WTC11 (cell line): ENCODE results near the gene XRCC4.

ENCODE experiments used
- ATF3 ChIP-seq: sonication (generic); formaldehyde crosslinking; conservative IDR thresholded peaks from 2 replicates; pipeline ENCODE4 v1.8.1; 2022; ENCODE audit warnings: mild to moderate bottlenecking, missing genetic modification reagents
- MAX ChIP-seq: sonication (generic); formaldehyde crosslinking; IDR thresholded peaks from 2 replicates; pipeline ENCODE4 v1.8.0; 2022; ENCODE audit warnings: mild to moderate bottlenecking, missing genetic modification reagents
- TEAD1 ChIP-seq: sonication (generic); formaldehyde crosslinking; IDR thresholded peaks from 2 replicates; pipeline ENCODE4 v1.8.0; 2022; ENCODE audit warnings: mild to moderate bottlenecking, missing genetic modification reagents
- ZBTB21 ChIP-seq: sonication (generic); formaldehyde crosslinking; IDR thresholded peaks from 2 replicates; pipeline ENCODE4 v1.8.1; 2023; ENCODE audit warnings: mild to moderate bottlenecking, missing genetic modification reagents, borderline replicate concordance
- TF ChIP-seq, protein P1 (sequence below): sonication (generic); formaldehyde crosslinking; IDR thresholded peaks from 2 replicates; pipeline ENCODE4 v1.8.1; 2022; ENCODE audit warnings: low read depth, mild to moderate bottlenecking, moderate library complexity, missing genetic modification reagents, borderline replicate concordance
- TF ChIP-seq, protein P2 (sequence below): sonication (generic); formaldehyde crosslinking; IDR thresholded peaks from 2 replicates; pipeline ENCODE4 v1.8.1; 2023; ENCODE audit warnings: mild to moderate bottlenecking, moderate library complexity, missing genetic modification reagents

GRCh38 chr5:83374547-83374946 lies 297.2 kb downstream of the XRCC4 start:
- no peak for TF ChIP-seq ZBTB21 (CRISPR knock-in tag)
- TF ChIP-seq, protein P1, sequence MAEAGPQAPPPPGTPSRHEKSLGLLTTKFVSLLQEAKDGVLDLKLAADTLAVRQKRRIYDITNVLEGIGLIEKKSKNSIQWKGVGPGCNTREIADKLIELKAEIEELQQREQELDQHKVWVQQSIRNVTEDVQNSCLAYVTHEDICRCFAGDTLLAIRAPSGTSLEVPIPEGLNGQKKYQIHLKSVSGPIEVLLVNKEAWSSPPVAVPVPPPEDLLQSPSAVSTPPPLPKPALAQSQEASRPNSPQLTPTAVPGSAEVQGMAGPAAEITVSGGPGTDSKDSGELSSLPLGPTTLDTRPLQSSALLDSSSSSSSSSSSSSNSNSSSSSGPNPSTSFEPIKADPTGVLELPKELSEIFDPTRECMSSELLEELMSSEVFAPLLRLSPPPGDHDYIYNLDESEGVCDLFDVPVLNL (CRISPR knock-in tag), result no peak
- no peak for TF ChIP-seq MAX
- TF ChIP-seq ATF3 (CRISPR knock-in tag), result no peak
- TF ChIP-seq TEAD1, result no peak
- TF ChIP-seq, protein P2, sequence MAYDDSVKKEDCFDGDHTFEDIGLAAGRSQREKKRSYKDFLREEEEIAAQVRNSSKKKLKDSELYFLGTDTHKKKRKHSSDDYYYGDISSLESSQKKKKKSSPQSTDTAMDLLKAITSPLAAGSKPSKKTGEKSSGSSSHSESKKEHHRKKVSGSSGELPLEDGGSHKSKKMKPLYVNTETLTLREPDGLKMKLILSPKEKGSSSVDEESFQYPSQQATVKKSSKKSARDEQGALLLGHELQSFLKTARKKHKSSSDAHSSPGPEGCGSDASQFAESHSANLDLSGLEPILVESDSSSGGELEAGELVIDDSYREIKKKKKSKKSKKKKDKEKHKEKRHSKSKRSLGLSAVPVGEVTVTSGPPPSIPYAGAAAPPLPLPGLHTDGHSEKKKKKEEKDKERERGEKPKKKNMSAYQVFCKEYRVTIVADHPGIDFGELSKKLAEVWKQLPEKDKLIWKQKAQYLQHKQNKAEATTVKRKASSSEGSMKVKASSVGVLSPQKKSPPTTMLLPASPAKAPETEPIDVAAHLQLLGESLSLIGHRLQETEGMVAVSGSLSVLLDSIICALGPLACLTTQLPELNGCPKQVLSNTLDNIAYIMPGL (CRISPR knock-in tag), result no peak
